Calu3 (cell line): ENCODE results near the gene MRPS16. TPM values are rescaled to one million over a fixed set of nuclear protein-coding genes. Genes with fewer than 3 reads are reported as not detected.

ENCODE experiments used
- BruUV-seq: library from RNA; stranded (reverse); fragments of 400-500 nt; replicated peaks from 2 replicates; lab custom pipeline; 2021; lab: Mats Ljungman, UMichigan
- CTCF ChIA-PET: fragments of 300-600 bp; sonication (Branson Sonifier 250); formaldehyde crosslinking; loops from one replicate; lab custom pipeline; 2022; ENCODE audit warnings: antibody characterized with exemption; lab: Charles Lee
- DNase-seq: peaks from one replicate; pipeline ENCODE4 v3.0.0; 2022
- H3K27ac Mint-ChIP-seq: one replicate; pipeline ENCODE4 v1.8.0; 2022; ENCODE audit warnings: mixed read lengths; ENCODE audit not compliant: unreplicated experiment
- H3K27me3 Mint-ChIP-seq: one replicate; pipeline ENCODE4 v1.8.0; 2022; ENCODE audit warnings: mixed read lengths; ENCODE audit not compliant: unreplicated experiment
- H3K36me3 Mint-ChIP-seq: one replicate; pipeline ENCODE4 v1.8.0; 2022; ENCODE audit warnings: mild to moderate bottlenecking, moderate library complexity, mixed read lengths; ENCODE audit not compliant: insufficient read depth, unreplicated experiment
- H3K4me1 Mint-ChIP-seq: one replicate; pipeline ENCODE4 v1.8.0; 2022; ENCODE audit warnings: mild to moderate bottlenecking, low read depth, mixed read lengths; ENCODE audit not compliant: unreplicated experiment
- H3K4me3 Mint-ChIP-seq: one replicate; pipeline ENCODE4 v1.8.0; 2022; ENCODE audit warnings: mild to moderate bottlenecking, low read depth, moderate library complexity, mixed read lengths; ENCODE audit not compliant: unreplicated experiment
- H3K9me3 Mint-ChIP-seq: one replicate; pipeline ENCODE4 v1.8.0; 2022; ENCODE audit warnings: low read depth, mixed read lengths; ENCODE audit not compliant: unreplicated experiment
- intact Hi-C: fragments of 100-400 bp; cut with micrococcal nuclease; formaldehyde crosslinking; loops from one replicate; pipeline ENCODE4 v1.10.0; 2022; ENCODE audit not compliant: unreplicated experiment
- total RNA-seq: library from RNA; stranded (reverse); gene quantifications from 2 replicates; pipeline ENCODE4 v1.2.3, GENCODE V29; 2022
- TF ChIP-seq, protein P1 (sequence below): fragments of 200-600 bp; IDR thresholded peaks from one replicate; pipeline ENCODE4 v1.8.0; 2022; ENCODE audit warnings: antibody characterized with exemption; ENCODE audit not compliant: unreplicated experiment

MRPS16 gene
- total RNA-seq, 1 experiment from 2014 or later: 126 TPM

DNA sequence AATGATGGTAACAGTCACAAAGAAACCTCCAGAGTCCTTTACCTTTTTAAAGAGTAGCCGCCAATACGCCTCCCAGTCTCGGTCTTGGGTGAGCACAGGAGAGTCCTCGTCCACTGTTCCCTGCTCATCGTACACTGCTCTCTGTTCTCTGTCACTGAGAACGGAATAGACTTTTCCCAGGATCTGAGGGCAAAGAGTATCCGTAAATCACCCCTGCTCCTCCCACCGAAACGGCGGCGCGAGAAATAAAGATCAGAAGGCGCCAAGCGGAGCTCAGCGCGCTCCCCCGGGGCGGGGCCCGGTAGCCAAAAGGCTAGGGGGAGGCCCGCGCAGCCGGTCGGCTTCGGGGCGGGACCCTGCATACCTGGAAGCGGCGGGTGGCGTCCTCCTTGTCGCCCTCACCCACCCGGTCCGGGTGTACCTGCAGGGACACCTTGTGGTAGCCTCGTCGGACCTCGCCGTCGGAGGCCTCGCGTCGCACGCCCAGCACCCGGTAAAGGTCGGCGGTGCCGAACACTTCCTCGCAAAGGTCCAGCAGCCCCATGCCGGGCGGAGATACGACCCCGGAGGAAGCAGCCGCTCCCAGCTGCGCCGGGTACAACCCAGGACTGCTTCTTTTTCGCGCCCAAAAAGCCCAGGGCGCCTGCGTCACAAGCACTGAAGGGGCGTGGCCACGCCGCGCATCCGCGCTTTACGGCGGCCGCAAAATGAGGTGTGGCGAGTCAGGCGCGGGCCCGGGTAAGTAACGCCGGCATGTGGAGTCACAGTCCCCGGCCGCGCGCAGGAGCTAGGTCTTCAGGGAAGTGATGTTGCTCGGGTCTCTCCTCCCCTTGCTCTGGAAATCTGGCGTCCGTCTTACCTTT lies 5.6 kb downstream of the MRPS16 start, which contains the start of gene DNAJC9:
TSS of gene DNAJC9 (minus strand) at position 610 of the 863 bp plus-strand sequence. CDS start at position 544, 66 bp downstream.
- Mint-ChIP-seq H3K27ac (peak within 1 kb of the TSS; percentile 94), H3K4me1 (peaks cover 43% of the 10 kb centered on the region), H3K9me3 (no peaks in the 10 kb centered on the region), H3K4me3 (peak within 1 kb of the TSS; percentile 91), H3K36me3 (peaks cover 92% of the 10 kb centered on the region), H3K27me3 (no peaks in the 10 kb centered on the region)
- no TSS peak for BruUV-seq
- TF ChIP-seq, protein P1, sequence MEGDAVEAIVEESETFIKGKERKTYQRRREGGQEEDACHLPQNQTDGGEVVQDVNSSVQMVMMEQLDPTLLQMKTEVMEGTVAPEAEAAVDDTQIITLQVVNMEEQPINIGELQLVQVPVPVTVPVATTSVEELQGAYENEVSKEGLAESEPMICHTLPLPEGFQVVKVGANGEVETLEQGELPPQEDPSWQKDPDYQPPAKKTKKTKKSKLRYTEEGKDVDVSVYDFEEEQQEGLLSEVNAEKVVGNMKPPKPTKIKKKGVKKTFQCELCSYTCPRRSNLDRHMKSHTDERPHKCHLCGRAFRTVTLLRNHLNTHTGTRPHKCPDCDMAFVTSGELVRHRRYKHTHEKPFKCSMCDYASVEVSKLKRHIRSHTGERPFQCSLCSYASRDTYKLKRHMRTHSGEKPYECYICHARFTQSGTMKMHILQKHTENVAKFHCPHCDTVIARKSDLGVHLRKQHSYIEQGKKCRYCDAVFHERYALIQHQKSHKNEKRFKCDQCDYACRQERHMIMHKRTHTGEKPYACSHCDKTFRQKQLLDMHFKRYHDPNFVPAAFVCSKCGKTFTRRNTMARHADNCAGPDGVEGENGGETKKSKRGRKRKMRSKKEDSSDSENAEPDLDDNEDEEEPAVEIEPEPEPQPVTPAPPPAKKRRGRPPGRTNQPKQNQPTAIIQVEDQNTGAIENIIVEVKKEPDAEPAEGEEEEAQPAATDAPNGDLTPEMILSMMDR: no peak
- DNase-seq: peak; percentile 99
- CTCF ChIA-PET: interaction anchor here (0.6 to 1.5 kb wide), 3 partner anchors 13 to 317 kb away, joined by 3 to 4 read pairs (median 3); no protein-coding TSS in a partner anchor
- intact Hi-C loops: no loop called here

DNA sequence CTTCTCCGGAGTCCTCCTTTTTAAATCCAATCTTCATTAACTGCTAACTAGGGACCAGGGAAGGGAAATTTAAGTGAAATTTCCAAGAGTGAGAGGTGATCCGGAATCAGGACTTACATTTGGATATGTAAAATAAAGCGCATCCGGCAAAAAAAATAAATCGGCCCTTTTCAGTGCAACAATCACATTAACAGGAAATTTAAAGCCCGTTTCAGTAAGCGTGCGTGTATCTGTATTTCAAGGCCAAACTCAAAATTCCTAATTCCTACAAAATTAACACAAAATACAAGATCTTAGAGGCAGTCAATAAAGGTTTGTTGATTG lies 6.2 kb downstream of the MRPS16 start:
- no peaks in the 10 kb centered on the region for H3K27me3 Mint-ChIP-seq

DNA sequence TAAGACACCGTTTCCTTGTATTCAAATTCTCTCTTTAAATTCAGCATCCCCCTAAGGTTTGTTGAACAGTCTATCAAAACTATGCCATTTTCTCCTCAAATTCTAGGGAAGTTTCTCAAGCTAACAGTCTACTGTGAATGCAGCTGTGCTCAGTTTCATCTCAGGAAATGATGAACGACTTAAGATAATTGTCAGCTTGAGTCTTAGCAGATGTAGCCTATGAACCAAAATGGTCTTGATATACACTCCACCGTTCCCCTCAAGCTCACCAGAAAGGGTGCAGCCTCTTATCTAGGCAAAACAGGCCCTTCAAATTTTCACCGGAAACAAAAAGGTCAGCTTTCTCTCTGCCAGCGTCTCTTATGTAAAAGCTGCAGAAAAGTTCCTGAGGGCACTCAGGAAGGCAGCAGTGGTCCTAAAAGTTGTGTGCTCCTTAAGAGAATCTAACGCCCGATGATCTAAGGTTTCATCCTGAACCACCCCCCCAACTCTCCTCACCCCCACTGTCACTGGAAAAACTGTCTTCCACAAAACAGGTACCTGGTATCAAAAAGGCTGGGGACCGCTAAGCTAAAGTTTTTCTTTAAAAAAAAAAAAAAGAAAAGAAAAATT lies 7.5 kb downstream of the MRPS16 start:
- H3K27me3 Mint-ChIP-seq: no peaks in the 10 kb centered on the region
- H3K27ac Mint-ChIP-seq: peak overlapping the region; percentile 39
- peaks cover 81% of the 10 kb centered on the region for H3K36me3 Mint-ChIP-seq
- CTCF ChIA-PET: no interaction called here
- H3K4me3 Mint-ChIP-seq: peak overlapping the region; percentile 91
- TF ChIP-seq, protein P1: no peak
- H3K9me3 Mint-ChIP-seq: no peaks in the 10 kb centered on the region
- DNase-seq: no peak
- no TSS peak for BruUV-seq
- intact Hi-C loops: no loop called here
- peaks cover 31% of the 10 kb centered on the region for H3K4me1 Mint-ChIP-seq

More for the DNA sequence above, 6.2 kb downstream of the MRPS16 start:
- H3K4me1 Mint-ChIP-seq: peaks cover 42% of the 10 kb centered on the region
- BruUV-seq: TSS peak; percentile 46
- intact Hi-C loops: no loop called here
- TF ChIP-seq, protein P1: no peak
- H3K4me3 Mint-ChIP-seq: peak overlapping the region; percentile 91
- peak overlapping the region; percentile 94 for H3K27ac Mint-ChIP-seq
- DNase-seq: no peak
- H3K36me3 Mint-ChIP-seq: peaks cover 87% of the 10 kb centered on the region
- CTCF ChIA-PET: interaction anchor here (1.4 kb wide), 1 partner anchor 18 kb away, joined by 4 read pairs; no protein-coding TSS in a partner anchor
- no peaks in the 10 kb centered on the region for H3K9me3 Mint-ChIP-seq

DNA sequence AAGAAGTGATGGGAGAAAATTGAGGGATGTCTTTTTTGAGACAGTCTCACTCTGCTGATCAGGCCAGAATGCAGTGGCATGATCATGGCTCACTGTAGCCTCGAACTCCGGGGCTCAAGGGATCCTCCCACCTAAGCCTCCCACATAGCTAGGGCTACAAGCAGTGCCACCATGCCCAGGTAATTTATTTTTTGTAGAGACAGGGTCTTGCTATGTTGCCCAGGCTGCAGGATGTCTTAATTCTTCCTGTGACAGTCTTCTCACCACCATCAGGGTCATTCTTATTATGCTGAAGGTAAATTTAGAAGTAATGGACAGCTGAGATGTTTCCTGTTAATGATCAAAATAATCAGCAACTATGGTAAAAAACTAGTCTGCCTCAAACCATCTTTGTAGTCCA lies 12.5 kb downstream of the MRPS16 start:
- H3K27me3 Mint-ChIP-seq: no peaks in the 10 kb centered on the region
- no peak for DNase-seq

More for the DNA sequence above, 12.5 kb downstream of the MRPS16 start:
- no peaks in the 10 kb centered on the region for H3K9me3 Mint-ChIP-seq
- CTCF ChIA-PET: no interaction called here
- H3K36me3 Mint-ChIP-seq: peaks cover 58% of the 10 kb centered on the region
- intact Hi-C loops: no loop called here
- no peak overlapping the region for H3K27ac Mint-ChIP-seq
- peaks cover 9% of the 10 kb centered on the region for H3K4me1 Mint-ChIP-seq
- BruUV-seq: no TSS peak
- TF ChIP-seq, protein P1: no peak
- no peak overlapping the region for H3K4me3 Mint-ChIP-seq
